Upper lobe of right lung (tissue), 1 donor: ENCODE data around the gene RUNDC1. TPM values are rescaled to one million over a fixed set of nuclear protein-coding genes. Genes with fewer than 3 reads are reported as not detected.

Experiments
- ATAC-seq: fragments of 200-7000 bp; cut with Tn5 transposase; one replicate; pipeline ENCODE4 v1.9.1; 2020; ENCODE audit warnings: mild to moderate bottlenecking, moderate library complexity
- DNase-seq: peaks from one replicate; pipeline ENCODE4 v3.0.0-alpha.2; 2020
- H3K27ac ChIP-seq: fragments of 200-600 bp; one replicate; pipeline ENCODE4 v1.8.0; 2022
- H3K27me3 ChIP-seq: fragments of 200-600 bp; one replicate; pipeline ENCODE4 v1.8.0; 2022; ENCODE audit warnings: mild to moderate bottlenecking
- H3K36me3 ChIP-seq: fragments of 200-600 bp; one replicate; pipeline ENCODE4 v1.8.0; 2022
- H3K4me1 ChIP-seq: fragments of 200-600 bp; one replicate; pipeline ENCODE4 v1.8.0; 2022
- H3K4me3 ChIP-seq: fragments of 200-600 bp; one replicate; pipeline ENCODE4 v1.8.0; 2022; ENCODE audit warnings: mild to moderate bottlenecking
- H3K9me3 ChIP-seq: fragments of 200-600 bp; one replicate; pipeline ENCODE4 v1.8.0; 2022
- CTCF ChIP-seq: fragments of 200-600 bp; IDR thresholded peaks from one replicate; pipeline ENCODE4 v1.8.0; 2022; ENCODE audit warnings: antibody characterized with exemption
- intact Hi-C: fragments of 100-400 bp; cut with DNase I; formaldehyde crosslinking; loops from one replicate; pipeline ENCODE4 v1.11.0; 2022
- total RNA-seq: library from RNA; stranded (reverse); fragmentation: NEBNext Ultra II Directional; extraction: Animal tissue kit (Norgen Biotek cat#: 25700); gene quantifications from one replicate; pipeline ENCODE4 v1.2.1, GENCODE V29; 2021
- donor health status: DM: no; HTN: yes; CAD: no; lungs with severe emphysema.

Gene RUNDC1
- total RNA-seq, 1 donor from 2014 or later = 14.4 TPM

- Histone ChIP-seq H3K4me1 (peaks cover 23% of the 10 kb centered on the region), H3K9me3 (no peaks in the 10 kb centered on the region), H3K27me3 (no peaks in the 10 kb centered on the region), H3K4me3 (peak within 1 kb of the TSS; percentile 63), H3K27ac (peak within 1 kb of the TSS; percentile 67), H3K36me3 (no peaks in the 10 kb centered on the region)
- DNase-seq (peak; percentile 91), ATAC-seq (peak; percentile 78)
- TF ChIP-seq CTCF = peak; percentile 73
- intact Hi-C loops = no loop called here
These were observed 44.3 kb downstream of the RUNDC1 start, which contains the start of gene RND2 for GRCh38 chr17:43024407-43025289. TSS of gene RND2 (plus strand) at chr17:43025231. CDS start at chr17:43025348, 117 bp downstream.

GRCh38 chr17:43025290-43025657 lies 44.9 kb downstream of the RUNDC1 start:
- H3K36me3 ChIP-seq = no peaks in the 10 kb centered on the region
- TF ChIP-seq CTCF = no peak
- H3K4me3 ChIP-seq = peak overlapping the region; percentile 63
- H3K9me3 ChIP-seq = no peaks in the 10 kb centered on the region
- intact Hi-C loops = no loop called here
- no peak overlapping the region for H3K27ac ChIP-seq
- peaks cover 20% of the 10 kb centered on the region for H3K4me1 ChIP-seq
- no peak for DNase-seq
- no peaks in the 10 kb centered on the region for H3K27me3 ChIP-seq
- ATAC-seq = no peak

- Histone ChIP-seq H3K4me1 (peaks cover 16% of the 10 kb centered on the region), H3K27me3 (no peaks in the 10 kb centered on the region), H3K36me3 (no peaks in the 10 kb centered on the region), H3K4me3 (no peak overlapping the region), H3K27ac (no peak overlapping the region), H3K9me3 (no peaks in the 10 kb centered on the region)
- intact Hi-C loops = no loop called here
- ATAC-seq (no peak), DNase-seq (no peak)
- no peak for TF ChIP-seq CTCF
These were observed 45.6 kb downstream of the RUNDC1 start for GRCh38 chr17:43025766-43026537.

GRCh38 chr17:43026595-43026994 lies 46.2 kb downstream of the RUNDC1 start:
- H3K36me3 ChIP-seq = no peaks in the 10 kb centered on the region
- peaks cover 13% of the 10 kb centered on the region for H3K4me1 ChIP-seq
- intact Hi-C loops = no loop called here
- no peak for ATAC-seq
- no peak overlapping the region for H3K4me3 ChIP-seq
- no peak overlapping the region for H3K27ac ChIP-seq
- H3K9me3 ChIP-seq = no peaks in the 10 kb centered on the region
- no peak for DNase-seq
- TF ChIP-seq CTCF = no peak
- no peaks in the 10 kb centered on the region for H3K27me3 ChIP-seq

- intact Hi-C loops = no loop called here
These were observed 47.0 kb downstream of the RUNDC1 start for GRCh38 chr17:43027091-43028032.

More at GRCh38 chr17:43027091-43028032, 47.0 kb downstream of the RUNDC1 start:
- H3K27ac ChIP-seq = no peak overlapping the region
- TF ChIP-seq CTCF = no peak
- H3K27me3 ChIP-seq = no peaks in the 10 kb centered on the region
- no peaks in the 10 kb centered on the region for H3K9me3 ChIP-seq
- no peak overlapping the region for H3K4me3 ChIP-seq
- no peaks in the 10 kb centered on the region for H3K36me3 ChIP-seq
- ATAC-seq (no peak), DNase-seq (no peak)
- peaks cover 13% of the 10 kb centered on the region for H3K4me1 ChIP-seq
